Natural killer cell (primary cell): ENCODE results near the gene RAD9A. TPM values are rescaled to one million over a fixed set of nuclear protein-coding genes. Genes with fewer than 3 reads are reported as not detected.
A peak's percentile ranks its signal among the peaks of the same experiment; 100 is the strongest.

ENCODE experiments used
- ATAC-seq, 3 donors: fragments of 150-1000 bp in 2 of 3; fragments of 200-7000 bp in 1 of 3; cut with Tn5 transposase; 1 replicate in 1 of 3; 2 replicates in 2 of 3; pipeline ENCODE4 v1.10.0; 2021; ENCODE audit warnings: mild to moderate bottlenecking in 2 of 3, moderate library complexity in 2 of 3
- DNase-seq, 2 donors: peaks; one replicate each; pipeline versions ENCODE4 v3.0.0 to v3.0.0-alpha.2; 2013 to 2021; ENCODE audit warnings: mixed read lengths in 1 of 2
- H3K27ac ChIP-seq: one replicate; pipeline ENCODE4 v1.5.1; 2013; ENCODE audit warnings: mild to moderate bottlenecking, low read length
- H3K27me3 ChIP-seq: one replicate; pipeline ENCODE4 v1.6.1; 2013; ENCODE audit warnings: low read length; ENCODE audit not compliant: control insufficient read depth, insufficient read depth
- H3K36me3 ChIP-seq: one replicate; pipeline ENCODE4 v1.6.1; 2013; ENCODE audit warnings: low read length; ENCODE audit not compliant: control insufficient read depth, insufficient read depth
- H3K4me1 ChIP-seq: one replicate; pipeline ENCODE4 v1.6.1; 2013; ENCODE audit warnings: low read length; ENCODE audit not compliant: control insufficient read depth, insufficient read depth
- H3K4me3 ChIP-seq: one replicate; pipeline ENCODE4 v1.5.1; 2013; ENCODE audit warnings: low read length
- H3K9me3 ChIP-seq: one replicate; pipeline ENCODE4 v1.6.1; 2013; ENCODE audit warnings: low read length; ENCODE audit not compliant: control insufficient read depth, insufficient read depth
- H3K27ac Mint-ChIP-seq, 2 donors: one replicate each; pipeline ENCODE4 v1.8.0; 2022; ENCODE audit warnings: mild to moderate bottlenecking in 2 of 2, mixed read lengths in 2 of 2, moderate library complexity in 1 of 2
- H3K27me3 Mint-ChIP-seq, 2 donors: one replicate each; pipeline ENCODE4 v1.8.0; 2022; ENCODE audit warnings: low read depth in 2 of 2, mixed read lengths in 2 of 2
- H3K36me3 Mint-ChIP-seq: one replicate; pipeline ENCODE4 v1.8.0; 2022; ENCODE audit warnings: mixed read lengths
- H3K4me1 Mint-ChIP-seq, 2 donors: one replicate each; pipeline ENCODE4 v1.8.0; 2022; ENCODE audit warnings: mixed read lengths in 2 of 2
- H3K4me3 Mint-ChIP-seq: one replicate; pipeline ENCODE4 v1.8.0; 2022; ENCODE audit warnings: mild to moderate bottlenecking, moderate library complexity, mixed read lengths
- H3K9me3 Mint-ChIP-seq, 2 donors: one replicate each; pipeline ENCODE4 v1.8.0; 2022; ENCODE audit warnings: mixed read lengths in 2 of 2
- WGBS: methylation state at CpG from one replicate; pipeline ENCODE4 v1.1.7; 2013; ENCODE audit warnings: missing lambda C conversion rate; ENCODE audit not compliant: insufficient coverage; 5-methylcytosine and 5-hydroxymethylcytosine counted together
- intact Hi-C: fragments of 100-400 bp; cut with micrococcal nuclease; formaldehyde crosslinking; loops from one replicate; pipeline ENCODE4 v1.14.2; 2022
- total RNA-seq, 4 donors: library from RNA; stranded (reverse); fragments of 120-200 nt in 1 of 4; gene quantifications; one replicate each; pipeline versions ENCODE4 v1.2.3 to v1.2.4, GENCODE V29; 2013 to 2022
- TF ChIP-seq, protein P1 (sequence below): fragments of 200-600 bp; IDR thresholded peaks from one replicate; pipeline ENCODE4 v1.8.0; 2022; ENCODE audit warnings: antibody characterized with exemption

RAD9A gene
- total RNA-seq, 3 donors from 2014 or later (not counting 1 experiment from before 2014, with no cell fraction given): 30.2 to 47.1 (median 37.3) TPM

DNA sequence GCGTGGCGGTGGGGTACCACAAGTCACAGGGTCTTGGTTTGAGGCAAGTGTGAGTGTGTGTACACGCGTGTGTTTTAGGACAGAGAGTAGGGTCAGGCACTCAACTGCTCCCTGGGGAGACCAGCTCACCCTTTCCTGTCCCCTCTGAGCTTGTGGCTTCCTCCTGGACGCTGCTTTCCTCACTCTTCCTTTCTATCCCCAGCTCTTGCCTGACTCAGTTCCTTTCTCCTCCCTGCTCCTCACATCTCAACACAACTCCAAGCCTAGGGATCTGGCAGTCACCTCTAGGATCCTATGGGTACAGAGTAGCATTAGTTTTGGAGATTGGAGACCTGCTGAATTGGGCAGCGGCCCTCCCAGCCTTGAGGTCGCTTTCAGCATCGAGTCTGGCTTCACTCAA, 22.5 kb upstream of the RAD9A start:
- peaks cover 3% of the 10 kb centered on the region for H3K27me3 ChIP-seq
- Mint-ChIP-seq H3K36me3 (no peaks in the 10 kb centered on the region), H3K9me3 (no peaks in the 10 kb centered on the region), H3K27me3 (peaks cover 3 to 11% of the 10 kb centered on the region in 2 donors), H3K4me1 (peaks cover 68 to 85% of the 10 kb centered on the region in 2 donors), H3K4me3 (no peak overlapping the region), H3K27ac (peak overlapping the region in 1 of 2 donors; percentile 70)
- intact Hi-C loops: no loop called here
- no peak for ATAC-seq
- H3K4me1 ChIP-seq: peaks cover 89% of the 10 kb centered on the region
- WGBS: 68% methylated on average over 8 of the region's 8 CpGs
- DNase-seq: no peak
- TF ChIP-seq, protein P1, sequence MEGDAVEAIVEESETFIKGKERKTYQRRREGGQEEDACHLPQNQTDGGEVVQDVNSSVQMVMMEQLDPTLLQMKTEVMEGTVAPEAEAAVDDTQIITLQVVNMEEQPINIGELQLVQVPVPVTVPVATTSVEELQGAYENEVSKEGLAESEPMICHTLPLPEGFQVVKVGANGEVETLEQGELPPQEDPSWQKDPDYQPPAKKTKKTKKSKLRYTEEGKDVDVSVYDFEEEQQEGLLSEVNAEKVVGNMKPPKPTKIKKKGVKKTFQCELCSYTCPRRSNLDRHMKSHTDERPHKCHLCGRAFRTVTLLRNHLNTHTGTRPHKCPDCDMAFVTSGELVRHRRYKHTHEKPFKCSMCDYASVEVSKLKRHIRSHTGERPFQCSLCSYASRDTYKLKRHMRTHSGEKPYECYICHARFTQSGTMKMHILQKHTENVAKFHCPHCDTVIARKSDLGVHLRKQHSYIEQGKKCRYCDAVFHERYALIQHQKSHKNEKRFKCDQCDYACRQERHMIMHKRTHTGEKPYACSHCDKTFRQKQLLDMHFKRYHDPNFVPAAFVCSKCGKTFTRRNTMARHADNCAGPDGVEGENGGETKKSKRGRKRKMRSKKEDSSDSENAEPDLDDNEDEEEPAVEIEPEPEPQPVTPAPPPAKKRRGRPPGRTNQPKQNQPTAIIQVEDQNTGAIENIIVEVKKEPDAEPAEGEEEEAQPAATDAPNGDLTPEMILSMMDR: no peak
- H3K9me3 ChIP-seq: no peaks in the 10 kb centered on the region
- no peaks in the 10 kb centered on the region for H3K36me3 ChIP-seq
- no peak overlapping the region for H3K4me3 ChIP-seq
- no peak overlapping the region for H3K27ac ChIP-seq

DNA sequence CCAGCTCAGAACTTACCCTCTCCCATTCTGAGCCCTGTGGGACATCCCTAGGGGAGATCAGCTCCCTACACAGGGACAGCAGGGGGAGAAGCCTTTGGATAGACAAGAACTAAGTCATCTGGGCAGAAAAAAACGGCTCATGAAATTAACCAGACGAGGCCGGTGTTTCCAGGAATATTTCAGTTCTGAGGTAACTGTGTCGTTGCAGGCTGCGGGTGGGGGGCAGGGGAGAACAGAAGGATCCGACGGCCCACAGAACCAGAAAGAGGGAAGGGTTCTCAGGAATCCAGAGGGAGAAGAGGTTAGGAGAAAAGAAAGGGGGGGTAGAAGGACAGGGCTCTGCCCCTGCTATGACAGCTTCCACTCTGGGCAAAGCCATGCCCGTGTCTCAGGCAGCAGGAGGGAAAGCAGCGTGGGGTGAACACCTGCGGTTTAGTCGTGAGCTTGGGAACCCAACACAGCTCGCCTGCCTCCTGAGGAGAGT, 21.9 kb upstream of the RAD9A start:
- WGBS: 55% methylated on average over 12 of the region's 12 CpGs
- no peak for ATAC-seq
- Histone ChIP-seq H3K4me1 (peaks cover 89% of the 10 kb centered on the region), H3K27ac (no peak overlapping the region), H3K9me3 (no peaks in the 10 kb centered on the region), H3K36me3 (no peaks in the 10 kb centered on the region), H3K27me3 (peaks cover 3% of the 10 kb centered on the region), H3K4me3 (no peak overlapping the region)
- TF ChIP-seq, protein P1: no peak
- peak in 1 of 2 donors; percentile 49 for DNase-seq
- Mint-ChIP-seq H3K27ac (peak overlapping the region in 1 of 2 donors; percentile 70), H3K9me3 (no peaks in the 10 kb centered on the region), H3K27me3 (peaks cover 3 to 6% of the 10 kb centered on the region in 2 donors), H3K4me3 (no peak overlapping the region), H3K4me1 (peaks cover 67 to 85% of the 10 kb centered on the region in 2 donors), H3K36me3 (no peaks in the 10 kb centered on the region)
- intact Hi-C loops: loop anchor here (5.0 kb wide), 2 partner anchors 83 to 103 kb away; partner anchors contain the start of genes ANKRD13D and GRK2

DNA sequence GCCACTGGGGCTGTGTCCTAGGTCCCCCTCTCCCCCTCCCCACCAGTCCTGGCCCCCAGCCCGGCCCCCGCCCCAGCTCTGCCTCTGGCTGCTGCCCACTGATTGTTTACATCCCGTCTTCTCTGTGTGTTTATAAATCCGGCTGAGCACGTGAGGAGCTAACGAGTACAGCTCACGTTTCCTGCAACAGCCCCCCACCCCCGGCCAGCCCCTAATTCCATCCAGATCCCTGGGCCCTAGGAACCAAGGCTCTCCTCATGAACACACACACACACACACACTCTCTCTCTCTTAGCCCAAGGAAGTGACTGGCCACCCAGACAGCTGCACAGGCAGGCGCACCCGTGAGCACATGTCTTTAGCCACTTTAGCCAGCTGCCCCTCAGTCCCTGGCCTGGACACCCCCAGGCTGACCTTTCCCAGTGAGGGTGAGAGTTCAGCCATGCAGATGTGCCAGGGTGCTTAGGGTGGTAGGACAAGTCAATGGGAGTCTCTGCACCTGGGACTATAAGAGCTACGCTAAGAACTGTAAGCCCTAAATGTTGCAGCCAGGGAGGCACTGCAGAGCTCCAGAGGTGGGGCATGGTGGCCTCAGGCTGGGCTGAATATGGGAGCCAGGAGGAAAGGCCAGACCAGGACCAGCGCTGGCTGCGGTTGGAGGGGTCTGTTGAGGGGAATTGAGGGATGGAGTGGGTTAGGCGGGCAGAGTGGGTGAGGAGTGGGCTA, 21.3 kb upstream of the RAD9A start:
- WGBS: 64% methylated on average over 14 of the region's 14 CpGs
- no peaks in the 10 kb centered on the region for H3K36me3 ChIP-seq
- Mint-ChIP-seq H3K4me3 (peak overlapping the region; percentile 70), H3K27ac (peak overlapping the region; percentile 68 to 70), H3K36me3 (no peaks in the 10 kb centered on the region), H3K27me3 (peaks cover 3 to 6% of the 10 kb centered on the region in 2 donors), H3K9me3 (no peaks in the 10 kb centered on the region), H3K4me1 (peaks cover 61 to 78% of the 10 kb centered on the region in 2 donors)
- no peak overlapping the region for H3K4me3 ChIP-seq
- ATAC-seq (no peak), DNase-seq (no peak)
- H3K9me3 ChIP-seq: no peaks in the 10 kb centered on the region
- H3K4me1 ChIP-seq: peaks cover 84% of the 10 kb centered on the region
- no peak overlapping the region for H3K27ac ChIP-seq
- H3K27me3 ChIP-seq: peaks cover 3% of the 10 kb centered on the region
- TF ChIP-seq, protein P1: no peak
- intact Hi-C loops: loop anchor here (5.0 kb wide), 2 partner anchors 83 to 103 kb away; partner anchors contain the start of genes ANKRD13D and GRK2
